OCI-LY3 (cell line): ENCODE results near the gene ZNF516.

Experiments used
- H2AFZ ChIP-seq: fragments of 200-600, 300-600 bp; shearing (Covaris generic); 2 replicates; pipeline ENCODE4 v1.6.0; 2014; ENCODE audit warnings: antibody characterized with exemption, low read depth, low read length
- H3K27ac ChIP-seq: fragments of 200-600, 300-600 bp; sonication (generic); 2 replicates; pipeline ENCODE4 v1.5.1; 2014; ENCODE audit warnings: mild to moderate bottlenecking, low read length, moderate library complexity, mixed read lengths
- H3K27me3 ChIP-seq: fragments of 200-600, 300-600 bp; sonication (generic); 2 replicates; pipeline ENCODE4 v1.6.1; 2014; ENCODE audit warnings: low read depth, low read length, mixed read lengths
- H3K36me3 ChIP-seq: fragments of 200-600, 300-600 bp; sonication (generic); replicated peaks from 2 replicates; pipeline ENCODE3; 2014; ENCODE audit warnings: low read depth, low read length, mixed read lengths
- H3K4me1 ChIP-seq: fragments of 300-600, 200-600 bp; sonication (generic); 2 replicates; pipeline ENCODE4 v1.6.1; 2014; ENCODE audit warnings: low read length, mixed read lengths
- H3K4me2 ChIP-seq: fragments of 200-600, 300-600 bp; sonication (generic); 2 replicates; pipeline ENCODE4 v1.6.1; 2014; ENCODE audit warnings: low read length, mixed read lengths
- H3K4me3 ChIP-seq: fragments of 300-600, 200-600 bp; sonication (generic); 2 replicates; pipeline ENCODE4 v1.5.1; 2014; ENCODE audit warnings: antibody characterized with exemption, mild to moderate bottlenecking, low read length, moderate library complexity
- H3K79me2 ChIP-seq: fragments of 300-600, 200-600 bp; shearing (Covaris generic); 2 replicates; pipeline ENCODE4 v1.6.1; 2014; ENCODE audit warnings: mild to moderate bottlenecking, low read length, mixed read lengths
- H3K9ac ChIP-seq: fragments of 300-600, 200-600 bp; shearing (Covaris generic); 2 replicates; pipeline ENCODE4 v1.6.0; 2014; ENCODE audit warnings: mild to moderate bottlenecking, low read length, moderate library complexity
- H3K9me3 ChIP-seq: fragments of 200-600, 300-600 bp; shearing (Covaris generic); 2 replicates; pipeline ENCODE4 v1.6.1; 2014; ENCODE audit warnings: low read length, mixed read lengths; ENCODE audit not compliant: insufficient read depth
- H4K20me1 ChIP-seq: fragments of 200-600, 300-600 bp; sonication (generic); 2 replicates; pipeline ENCODE4 v1.6.1; 2016; ENCODE audit warnings: low read length, mixed read lengths; ENCODE audit not compliant: insufficient read depth
- EZH2phosphoT487 ChIP-seq: fragments of 200-600 bp; shearing (Covaris generic); IDR thresholded peaks from 2 replicates; pipeline ENCODE4 v1.6.1; 2018; ENCODE audit warnings: antibody characterized with exemption, mixed run types, low read depth
- TF ChIP-seq, protein P1 (sequence below): fragments of 200-600, 300-600 bp; sonication (generic); IDR thresholded peaks from 2 replicates; pipeline ENCODE4 v1.5.1; 2014; ENCODE audit warnings: antibody characterized with exemption, low read length, low read depth

ZNF516 gene

DNA sequence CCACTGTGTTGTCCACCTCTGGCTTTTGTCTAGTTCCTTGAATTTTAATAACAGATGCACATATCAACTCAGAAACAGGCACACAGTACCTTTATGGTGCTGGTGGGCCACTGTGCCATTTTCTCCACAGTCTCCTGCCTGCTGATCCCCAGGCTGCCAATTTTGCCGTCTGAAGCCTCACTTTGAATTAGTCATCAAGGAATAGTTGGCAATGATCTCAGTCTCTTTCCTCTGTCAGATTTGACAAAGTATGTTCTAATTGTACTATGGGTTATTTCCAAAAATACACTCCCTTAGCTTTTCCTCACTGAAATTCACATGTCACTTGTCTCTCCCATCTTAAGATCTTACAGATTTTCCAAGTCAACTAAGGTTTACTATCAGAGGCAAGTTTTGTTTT lies 140.7 kb downstream of the ZNF516 start:
- H3K4me1 ChIP-seq, result no peaks in the 10 kb centered on the region
- H3K27ac ChIP-seq, result no peak overlapping the region
- H3K4me3 ChIP-seq, result no peak overlapping the region
- H3K79me2 ChIP-seq, result no peaks in the 10 kb centered on the region
- H4K20me1 ChIP-seq, result no peaks in the 10 kb centered on the region
- no peaks in the 10 kb centered on the region for H3K27me3 ChIP-seq
- no peaks in the 10 kb centered on the region for H3K36me3 ChIP-seq
- no peak overlapping the region for H2AFZ ChIP-seq
- no peak overlapping the region for H3K4me2 ChIP-seq
- TF ChIP-seq, protein P1, sequence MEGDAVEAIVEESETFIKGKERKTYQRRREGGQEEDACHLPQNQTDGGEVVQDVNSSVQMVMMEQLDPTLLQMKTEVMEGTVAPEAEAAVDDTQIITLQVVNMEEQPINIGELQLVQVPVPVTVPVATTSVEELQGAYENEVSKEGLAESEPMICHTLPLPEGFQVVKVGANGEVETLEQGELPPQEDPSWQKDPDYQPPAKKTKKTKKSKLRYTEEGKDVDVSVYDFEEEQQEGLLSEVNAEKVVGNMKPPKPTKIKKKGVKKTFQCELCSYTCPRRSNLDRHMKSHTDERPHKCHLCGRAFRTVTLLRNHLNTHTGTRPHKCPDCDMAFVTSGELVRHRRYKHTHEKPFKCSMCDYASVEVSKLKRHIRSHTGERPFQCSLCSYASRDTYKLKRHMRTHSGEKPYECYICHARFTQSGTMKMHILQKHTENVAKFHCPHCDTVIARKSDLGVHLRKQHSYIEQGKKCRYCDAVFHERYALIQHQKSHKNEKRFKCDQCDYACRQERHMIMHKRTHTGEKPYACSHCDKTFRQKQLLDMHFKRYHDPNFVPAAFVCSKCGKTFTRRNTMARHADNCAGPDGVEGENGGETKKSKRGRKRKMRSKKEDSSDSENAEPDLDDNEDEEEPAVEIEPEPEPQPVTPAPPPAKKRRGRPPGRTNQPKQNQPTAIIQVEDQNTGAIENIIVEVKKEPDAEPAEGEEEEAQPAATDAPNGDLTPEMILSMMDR, result no peak
- no peak for TF ChIP-seq EZH2phosphoT487
- H3K9ac ChIP-seq, result no peak overlapping the region
- H3K9me3 ChIP-seq, result no peaks in the 10 kb centered on the region

- H3K36me3 ChIP-seq, result no peaks in the 10 kb centered on the region
- no peak overlapping the region for H2AFZ ChIP-seq
- no peaks in the 10 kb centered on the region for H3K79me2 ChIP-seq
- no peaks in the 10 kb centered on the region for H3K9me3 ChIP-seq
- H3K4me1 ChIP-seq, result peaks cover 3% of the 10 kb centered on the region; the same call in 1 of the 2 replicates
- H3K4me2 ChIP-seq, result no peak overlapping the region
- H4K20me1 ChIP-seq, result no peaks in the 10 kb centered on the region
- no peak overlapping the region for H3K9ac ChIP-seq
- H3K27me3 ChIP-seq, result no peaks in the 10 kb centered on the region
- TF ChIP-seq, protein P1, result no peak
- H3K4me3 ChIP-seq, result no peak overlapping the region
- H3K27ac ChIP-seq, result no peak overlapping the region
Observed at GRCh38 chr18:76353500-76353899, 141.5 kb downstream of the ZNF516 start.

DNA sequence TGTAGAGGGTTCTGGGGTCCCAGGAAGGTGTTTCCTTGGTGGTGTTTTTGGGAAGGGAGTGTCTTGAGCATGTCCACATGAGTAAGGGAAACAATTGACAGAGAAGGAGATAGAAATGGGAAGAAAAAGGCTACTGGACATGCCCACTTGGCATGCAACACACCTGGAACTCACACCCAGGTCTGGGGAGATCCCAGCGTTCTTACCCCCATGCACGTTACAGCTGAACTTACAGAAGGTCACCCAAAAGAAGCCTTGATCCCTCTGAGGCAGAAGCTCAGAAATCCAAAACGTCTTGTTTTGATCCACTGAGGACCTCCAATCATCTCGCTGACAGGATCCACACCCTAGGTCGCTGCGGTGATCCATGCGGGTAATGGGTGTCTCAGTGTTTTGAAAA lies 142.0 kb downstream of the ZNF516 start:
- H3K36me3 ChIP-seq, result no peaks in the 10 kb centered on the region
- H3K4me1 ChIP-seq, result peaks cover 3% of the 10 kb centered on the region; the same call in 1 of the 2 replicates
- no peaks in the 10 kb centered on the region for H3K79me2 ChIP-seq
- TF ChIP-seq, protein P1, result no peak
- no peak for TF ChIP-seq EZH2phosphoT487
- H3K27ac ChIP-seq, result no peak overlapping the region
- H3K9ac ChIP-seq, result no peak overlapping the region
- no peaks in the 10 kb centered on the region for H3K27me3 ChIP-seq
- no peaks in the 10 kb centered on the region for H4K20me1 ChIP-seq
- no peak overlapping the region for H3K4me3 ChIP-seq
- H3K9me3 ChIP-seq, result no peaks in the 10 kb centered on the region
- H2AFZ ChIP-seq, result no peak overlapping the region
- no peak overlapping the region for H3K4me2 ChIP-seq

- no peaks in the 10 kb centered on the region for H3K36me3 ChIP-seq
- H2AFZ ChIP-seq, result no peak overlapping the region
- H4K20me1 ChIP-seq, result no peaks in the 10 kb centered on the region
- H3K4me3 ChIP-seq, result no peak overlapping the region
- H3K4me2 ChIP-seq, result no peak overlapping the region
- no peak overlapping the region for H3K27ac ChIP-seq
- no peak overlapping the region for H3K9ac ChIP-seq
- no peaks in the 10 kb centered on the region for H3K9me3 ChIP-seq
- H3K27me3 ChIP-seq, result no peaks in the 10 kb centered on the region
- no peaks in the 10 kb centered on the region for H3K79me2 ChIP-seq
- no peak for TF ChIP-seq EZH2phosphoT487
- TF ChIP-seq, protein P1, result no peak
- peaks cover 3% of the 10 kb centered on the region; the same call in 1 of the 2 replicates for H3K4me1 ChIP-seq
Observed at GRCh38 chr18:76351961-76352581, 143.0 kb downstream of the ZNF516 start.
